ENCODE data around the gene ZBTB7C. TPM values are rescaled to one million over a fixed set of nuclear protein-coding genes. Genes with fewer than 3 reads are reported as not detected.

The ZBTB7C gene
- total RNA-seq, 1 donor from 2014 or later: 0.17 TPM

GRCh38 chr18:48129621-48130082 is 279.5 kb downstream of the ZBTB7C start:
- no peak overlapping the region for H3K4me3 ChIP-seq (ENCODE audit: low read depth, low read length)
- TF ChIP-seq CTCF (conservative IDR thresholded peaks at IDR 0.05; ENCODE audit: low read depth, low read length): no peak
- no peak for DNase-seq (ENCODE audit: low read depth)

GRCh38 chr18:48127606-48128005 is 281.6 kb downstream of the ZBTB7C start:
- no peak overlapping the region for H3K4me3 ChIP-seq (ENCODE audit: low read depth, low read length)
- no peak for TF ChIP-seq CTCF (conservative IDR thresholded peaks at IDR 0.05; ENCODE audit: low read depth, low read length)
- DNase-seq (ENCODE audit: low read depth): no peak

GRCh38 chr18:48126240-48126639 is 282.9 kb downstream of the ZBTB7C start:
- no peak overlapping the region for H3K4me3 ChIP-seq (ENCODE audit: low read depth, low read length)
- DNase-seq (ENCODE audit: low read depth): no peak
- TF ChIP-seq CTCF (conservative IDR thresholded peaks at IDR 0.05; ENCODE audit: low read depth, low read length): no peak

GRCh38 chr18:48125724-48126123 is 283.5 kb downstream of the ZBTB7C start:
- no peak for TF ChIP-seq CTCF (conservative IDR thresholded peaks at IDR 0.05; ENCODE audit: low read depth, low read length)
- no peak overlapping the region for H3K4me3 ChIP-seq (ENCODE audit: low read depth, low read length)
- no peak for DNase-seq (ENCODE audit: low read depth)

- no peak for DNase-seq (ENCODE audit: low read depth)
- H3K4me3 ChIP-seq (ENCODE audit: low read depth, low read length): no peak overlapping the region
Measured at GRCh38 chr18:48124857-48125626, 284.1 kb downstream of the ZBTB7C start.

GRCh38 chr18:48123941-48124340 is 285.2 kb downstream of the ZBTB7C start:
- no peak for TF ChIP-seq CTCF (conservative IDR thresholded peaks at IDR 0.05; ENCODE audit: low read depth, low read length)
- no peak overlapping the region for H3K4me3 ChIP-seq (ENCODE audit: low read depth, low read length)
- DNase-seq (ENCODE audit: low read depth): no peak

More at GRCh38 chr18:48124857-48125626, 284.1 kb downstream of the ZBTB7C start:
- TF ChIP-seq CTCF (conservative IDR thresholded peaks at IDR 0.05; ENCODE audit: low read depth, low read length): no peak

GRCh38 chr18:48123324-48123723 is 285.9 kb downstream of the ZBTB7C start:
- no peak overlapping the region for H3K4me3 ChIP-seq (ENCODE audit: low read depth, low read length)
- no peak for TF ChIP-seq CTCF (conservative IDR thresholded peaks at IDR 0.05; ENCODE audit: low read depth, low read length)
- DNase-seq (ENCODE audit: low read depth): no peak

Measured in epithelial cell of proximal tubule (primary cell).